Mesenchymal stem cell (in vitro differentiated cells and primary cell): ENCODE results near the gene ANXA7.

Experiments used
- DNase-seq: peaks from one replicate; pipeline ENCODE4 v3.0.0-alpha.2; 2013
- H2AFZ ChIP-seq: one replicate; pipeline ENCODE4 v1.6.1; 2013; ENCODE audit warnings: low read depth, mild to moderate bottlenecking, control low read depth, inconsistent platforms, low read length, moderate library complexity
- H2AK5ac ChIP-seq: 2 replicates; pipeline ENCODE4 v1.6.1; 2013; ENCODE audit warnings: low read length, moderate library complexity, mild to moderate bottlenecking, inconsistent platforms; ENCODE audit not compliant: severe bottlenecking
- H2BK120ac ChIP-seq: one replicate; pipeline ENCODE4 v1.6.1; 2013; ENCODE audit warnings: low read depth, mild to moderate bottlenecking, inconsistent platforms, low read length, moderate library complexity
- H2BK12ac ChIP-seq, 2 experiments: one replicate each; pipeline ENCODE4 v1.6.1; 2013; ENCODE audit warnings: inconsistent platforms in 2 of 2, low read length in 2 of 2, mild to moderate bottlenecking in 2 of 2, moderate library complexity in 2 of 2, control low read depth in 1 of 2
- H2BK15ac ChIP-seq: one replicate; pipeline ENCODE4 v1.6.1; 2013; ENCODE audit warnings: mild to moderate bottlenecking, low read depth, inconsistent platforms; ENCODE audit not compliant: poor library complexity, severe bottlenecking
- H2BK5ac ChIP-seq: 2 replicates; pipeline ENCODE4 v1.6.1; 2013; ENCODE audit warnings: low read depth, mild to moderate bottlenecking, low read length, control low read depth, inconsistent platforms; ENCODE audit not compliant: poor library complexity, severe bottlenecking
- H3K14ac ChIP-seq, 2 experiments: one replicate each; pipeline ENCODE4 v1.6.1; 2013; ENCODE audit warnings: inconsistent platforms in 2 of 2, low read length in 2 of 2, control low read depth in 1 of 2, mild to moderate bottlenecking in 1 of 2, moderate library complexity in 1 of 2
- H3K18ac ChIP-seq, 2 experiments: one replicate each; pipeline ENCODE4 v1.6.1; 2013; ENCODE audit warnings: inconsistent platforms in 2 of 2, low read length in 2 of 2, control low read depth in 1 of 2, low read depth in 1 of 2, mild to moderate bottlenecking in 1 of 2
- H3K23ac ChIP-seq, 2 experiments: one replicate each; pipeline ENCODE4 v1.6.1; 2013; ENCODE audit warnings: inconsistent platforms in 2 of 2, low read length in 2 of 2, mild to moderate bottlenecking in 2 of 2, moderate library complexity in 2 of 2, control low read depth in 1 of 2
- H3K27ac ChIP-seq: 2 replicates; pipeline ENCODE4 v1.5.1; 2013; ENCODE audit warnings: mild to moderate bottlenecking, moderate library complexity, low read length, control low read depth, inconsistent platforms; ENCODE audit not compliant: poor library complexity, severe bottlenecking
- H3K27me3 ChIP-seq, 2 experiments: 2 replicates each; pipeline versions ENCODE4 v1.6.1 to v1.7.0; 2013; ENCODE audit warnings: low read length in 2 of 2, mild to moderate bottlenecking in 2 of 2, moderate library complexity in 2 of 2, control low read depth in 1 of 2, inconsistent platforms in 1 of 2; ENCODE audit not compliant: control insufficient read depth in 1 of 2, insufficient read depth in 1 of 2
- H3K36me3 ChIP-seq, 2 experiments: 2 replicates each; pipeline versions ENCODE4 v1.6.1 to v1.7.0; 2013; ENCODE audit warnings: low read length in 2 of 2, control low read depth in 1 of 2, inconsistent platforms in 1 of 2, low read depth in 1 of 2, mild to moderate bottlenecking in 1 of 2; ENCODE audit not compliant: insufficient read depth in 2 of 2, control insufficient read depth in 1 of 2
- H3K4ac ChIP-seq, 2 experiments: one replicate each; pipeline ENCODE4 v1.6.1; 2013; ENCODE audit warnings: inconsistent platforms in 2 of 2, low read length in 2 of 2, mild to moderate bottlenecking in 2 of 2, moderate library complexity in 2 of 2, control low read depth in 1 of 2, low read depth in 1 of 2
- H3K4me1 ChIP-seq: 2 replicates; pipeline ENCODE4 v1.6.1; 2013; ENCODE audit warnings: low read depth, low read length, control low read depth; ENCODE audit not compliant: control insufficient read depth, insufficient read depth
- H3K4me2 ChIP-seq: 2 replicates; pipeline ENCODE4 v1.6.1; 2013; ENCODE audit warnings: low read length, mild to moderate bottlenecking, inconsistent platforms; ENCODE audit not compliant: poor library complexity, severe bottlenecking
- H3K4me3 ChIP-seq, 2 experiments: 2 replicates each; pipeline versions ENCODE4 v1.5.1 to v1.7.0; 2013; ENCODE audit warnings: low read length in 2 of 2, mild to moderate bottlenecking in 2 of 2, control low read depth in 1 of 2, low read depth in 1 of 2; ENCODE audit not compliant: insufficient read depth in 1 of 2
- H3K79me1 ChIP-seq: replicated peaks from 2 replicates; pipeline ENCODE4 v1.6.1; 2013; ENCODE audit warnings: mild to moderate bottlenecking, control low read depth, low read length, inconsistent platforms; ENCODE audit not compliant: poor library complexity, severe bottlenecking
- H3K9ac ChIP-seq: 2 replicates; pipeline ENCODE4 v1.7.0; 2013; ENCODE audit warnings: mild to moderate bottlenecking, low read length, moderate library complexity
- H3K9me3 ChIP-seq: 2 replicates; pipeline ENCODE4 v1.7.0; 2013; ENCODE audit warnings: mild to moderate bottlenecking, low read length; ENCODE audit not compliant: control insufficient read depth
- H4K8ac ChIP-seq: one replicate; pipeline ENCODE4 v1.6.1; 2013; ENCODE audit warnings: inconsistent platforms, mild to moderate bottlenecking, low read length, moderate library complexity
- H4K91ac ChIP-seq: one replicate; pipeline ENCODE4 v1.6.1; 2013; ENCODE audit warnings: mild to moderate bottlenecking, low read length, inconsistent platforms
- whole genome bisulfite sequencing: methylation state at CpG from one replicate; pipeline ENCODE4 v1.1.7; 2013; ENCODE audit warnings: mixed read lengths; 5-methylcytosine and 5-hydroxymethylcytosine counted together

The ANXA7 gene

GRCh38 chr10:73376679-73377078 lies 37.2 kb downstream of the ANXA7 start:
- Histone ChIP-seq H2AFZ (no peak overlapping the region), H3K4me3 (no peak overlapping the region), H3K14ac (no peak overlapping the region), H3K4me2 (no peak overlapping the region), H3K23ac (no peak overlapping the region), H2BK12ac (no peak overlapping the region), H3K4me1 (no peaks in the 10 kb centered on the region), H2BK5ac (no peak overlapping the region), H2BK15ac (no peak overlapping the region), H3K36me3 (peaks cover 18 to 79% of the 10 kb centered on the region in 2 experiments), H3K79me1 (peaks cover 1% of the 10 kb centered on the region), H3K18ac (no peak overlapping the region), H2AK5ac (no peak overlapping the region), H3K9ac (no peak overlapping the region), H4K8ac (no peak overlapping the region), H4K91ac (no peak overlapping the region), H3K4ac (no peak overlapping the region), H3K9me3 (no peaks in the 10 kb centered on the region), H3K27ac (no peak overlapping the region), H2BK120ac (no peak overlapping the region), H3K27me3 (no peaks in the 10 kb centered on the region)
- 97% methylated on average over 2 of the region's 3 CpGs for WGBS
- DNase-seq: no peak

- peaks cover 42 to 80% of the 10 kb centered on the region in 2 experiments for H3K36me3 ChIP-seq
Measured at GRCh38 chr10:73368238-73368637, 45.6 kb downstream of the ANXA7 start.

GRCh38 chr10:73366381-73367298 lies 47.2 kb downstream of the ANXA7 start:
- H3K18ac ChIP-seq: no peak overlapping the region
- H2AFZ ChIP-seq: no peak overlapping the region
- H2BK12ac ChIP-seq: no peak overlapping the region
- H3K4ac ChIP-seq: no peak overlapping the region
- no peaks in the 10 kb centered on the region for H3K27me3 ChIP-seq
- no peak overlapping the region for H2BK120ac ChIP-seq
- 99% methylated on average over 4 of the region's 6 CpGs for WGBS
- no peak overlapping the region for H3K4me3 ChIP-seq
- H3K14ac ChIP-seq: no peak overlapping the region
- H2AK5ac ChIP-seq: no peak overlapping the region
- H3K4me2 ChIP-seq: no peak overlapping the region
- H3K9me3 ChIP-seq: no peaks in the 10 kb centered on the region
- no peak for DNase-seq
- H3K4me1 ChIP-seq: no peaks in the 10 kb centered on the region
- H4K8ac ChIP-seq: no peak overlapping the region
- H2BK5ac ChIP-seq: no peak overlapping the region
- no peak overlapping the region for H3K27ac ChIP-seq
- no peak overlapping the region for H3K23ac ChIP-seq
- H3K9ac ChIP-seq: no peak overlapping the region
- no peak overlapping the region for H4K91ac ChIP-seq
- H2BK15ac ChIP-seq: no peak overlapping the region
- peaks cover 38 to 84% of the 10 kb centered on the region in 2 experiments for H3K36me3 ChIP-seq
- H3K79me1 ChIP-seq: peaks cover 4% of the 10 kb centered on the region

More at GRCh38 chr10:73368238-73368637, 45.6 kb downstream of the ANXA7 start:
- no peak overlapping the region for H4K91ac ChIP-seq
- no peak overlapping the region for H2AFZ ChIP-seq
- no peak overlapping the region for H4K8ac ChIP-seq
- no peaks in the 10 kb centered on the region for H3K4me1 ChIP-seq
- no peak overlapping the region for H3K4ac ChIP-seq
- no peaks in the 10 kb centered on the region for H3K9me3 ChIP-seq
- H3K9ac ChIP-seq: no peak overlapping the region
- no peak overlapping the region for H2BK12ac ChIP-seq
- no peak overlapping the region for H3K4me2 ChIP-seq
- no peak overlapping the region for H3K27ac ChIP-seq
- H3K4me3 ChIP-seq: no peak overlapping the region
- no peak overlapping the region for H2BK5ac ChIP-seq
- DNase-seq: no peak
- no peak overlapping the region for H3K14ac ChIP-seq
- H3K18ac ChIP-seq: no peak overlapping the region
- H2AK5ac ChIP-seq: no peak overlapping the region
- H3K79me1 ChIP-seq: peaks cover 4% of the 10 kb centered on the region
- H3K23ac ChIP-seq: no peak overlapping the region
- H2BK15ac ChIP-seq: no peak overlapping the region
- 100% methylated on average over 4 of the region's 4 CpGs for WGBS
- no peak overlapping the region for H2BK120ac ChIP-seq
- H3K27me3 ChIP-seq: no peaks in the 10 kb centered on the region

GRCh38 chr10:73364964-73365363 lies 48.9 kb downstream of the ANXA7 start:
- Histone ChIP-seq H3K27ac (no peak overlapping the region), H3K9ac (no peak overlapping the region), H3K4me2 (no peak overlapping the region), H3K18ac (no peak overlapping the region), H4K91ac (no peak overlapping the region), H3K79me1 (peaks cover 4% of the 10 kb centered on the region), H3K23ac (no peak overlapping the region), H4K8ac (no peak overlapping the region), H3K9me3 (no peaks in the 10 kb centered on the region), H2AFZ (no peak overlapping the region), H3K4me3 (no peak overlapping the region), H2BK12ac (no peak overlapping the region), H3K4me1 (no peaks in the 10 kb centered on the region), H2AK5ac (no peak overlapping the region), H3K4ac (no peak overlapping the region), H2BK5ac (no peak overlapping the region), H3K14ac (no peak overlapping the region), H2BK120ac (no peak overlapping the region), H3K27me3 (no peaks in the 10 kb centered on the region), H2BK15ac (no peak overlapping the region), H3K36me3 (peaks cover 33 to 69% of the 10 kb centered on the region in 2 experiments)
- no peak for DNase-seq
- WGBS: 100% methylated on average over 1 of the region's 3 CpGs
